IgD-negative memory B cell (primary cell): ENCODE data around the gene HSPA5. TPM values are rescaled to one million over a fixed set of nuclear protein-coding genes. Genes with fewer than 3 reads are reported as not detected.

Experiments used
- H3K27ac Mint-ChIP-seq, 3 donors: one replicate each; pipeline ENCODE4 v1.8.0; 2020 to 2022; ENCODE audit warnings: mild to moderate bottlenecking in 3 of 3, mixed read lengths in 3 of 3, moderate library complexity in 1 of 3
- H3K27me3 Mint-ChIP-seq: one replicate; pipeline ENCODE4 v1.8.0; 2021; ENCODE audit warnings: mixed read lengths
- H3K36me3 Mint-ChIP-seq: one replicate; pipeline ENCODE4 v1.8.0; 2020; ENCODE audit warnings: mild to moderate bottlenecking, mixed read lengths
- H3K4me1 Mint-ChIP-seq, 3 donors: one replicate each; pipeline ENCODE4 v1.8.0; 2020 to 2022; ENCODE audit warnings: mixed read lengths in 3 of 3, mild to moderate bottlenecking in 1 of 3
- H3K4me3 Mint-ChIP-seq, 4 donors: one replicate each; pipeline ENCODE4 v1.8.0; 2020 to 2022; ENCODE audit warnings: mild to moderate bottlenecking in 4 of 4, mixed read lengths in 4 of 4, moderate library complexity in 3 of 4
- H3K9me3 Mint-ChIP-seq, 3 donors: one replicate each; pipeline ENCODE4 v1.8.0; 2020 to 2021; ENCODE audit warnings: mixed read lengths in 3 of 3, mild to moderate bottlenecking in 1 of 3
- polyA plus RNA-seq: library from polyadenylated mRNA; unstranded; fragments of 300-500 nt; fragmentation: Illumina TruSeq; gene quantifications from one replicate; pipeline ENCODE4 v1.2.3, GENCODE V29; 2021

The HSPA5 gene
- polyA plus RNA-seq, 1 donor from 2014 or later: 147 TPM

DNA sequence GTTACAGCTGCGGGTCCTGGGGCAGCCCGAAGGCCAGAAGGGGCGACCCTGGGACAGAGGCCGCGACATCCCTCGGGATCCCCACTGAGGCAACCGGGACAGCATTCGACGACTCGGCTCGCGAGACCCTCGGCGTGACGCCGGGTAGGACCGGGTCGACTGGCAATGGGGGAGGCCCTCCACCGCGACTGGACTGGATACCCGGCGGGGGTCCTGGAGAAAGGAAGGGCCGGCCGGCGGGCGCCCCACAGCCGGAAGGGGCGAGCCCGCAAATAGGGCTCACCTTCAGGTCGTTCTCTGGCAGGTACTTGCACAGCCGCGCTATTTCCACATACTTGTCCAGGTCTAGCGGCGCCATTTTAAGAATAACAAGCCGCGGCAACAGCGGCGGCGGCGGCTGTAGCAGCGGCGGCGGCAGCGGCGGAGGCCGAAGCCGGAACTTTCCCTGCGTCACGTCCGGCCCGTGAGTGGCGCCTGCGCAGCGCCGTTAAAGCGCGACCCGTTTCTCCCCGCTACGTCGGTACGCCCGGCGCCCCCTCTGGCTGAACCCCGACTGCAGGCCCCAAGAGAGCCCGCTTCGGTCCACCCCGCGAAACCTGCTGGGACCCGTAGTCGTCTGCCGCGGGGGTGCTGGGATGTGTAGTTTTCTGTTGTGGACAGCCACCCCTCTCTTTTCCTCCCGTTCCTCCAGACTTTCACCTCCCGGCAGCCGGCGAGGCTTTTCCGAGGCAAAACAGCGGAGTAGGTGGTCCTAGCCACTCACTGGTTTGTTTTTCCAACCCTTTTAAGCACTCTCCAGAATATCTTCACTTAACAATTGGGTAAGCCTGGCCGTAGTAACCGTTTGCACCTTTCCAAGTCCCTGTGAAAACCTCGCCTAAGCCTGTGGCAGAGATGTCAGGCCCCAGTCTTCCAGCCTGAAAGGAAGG lies 51.5 kb downstream of the HSPA5 start, which contains the start of gene PPP6C:
PPP6C (minus strand) TSS at position 443 of the 929 bp plus-strand sequence; CDS start at position 358, 85 bp downstream.
- peaks cover 14 to 17% (median 15%) of the 10 kb centered on the region in 3 donors for H3K4me1 Mint-ChIP-seq
- no peaks in the 10 kb centered on the region for H3K36me3 Mint-ChIP-seq
- peak within 1 kb of the TSS; percentile 93 to 98 (median 98) for H3K4me3 Mint-ChIP-seq
- H3K9me3 Mint-ChIP-seq: no peaks in the 10 kb centered on the region
- peak within 1 kb of the TSS; percentile 63 to 94 (median 91) for H3K27ac Mint-ChIP-seq
- no peaks in the 10 kb centered on the region for H3K27me3 Mint-ChIP-seq

GRCh38 chr9:125189011-125189360 lies 52.2 kb downstream of the HSPA5 start:
- Mint-ChIP-seq H3K9me3 (no peaks in the 10 kb centered on the region), H3K4me3 (peak overlapping the region; percentile 93 to 98 (median 98)), H3K27ac (peak overlapping the region; percentile 63 to 94 (median 91)), H3K27me3 (no peaks in the 10 kb centered on the region), H3K4me1 (peaks cover 11 to 15% (median 12%) of the 10 kb centered on the region in 3 donors), H3K36me3 (no peaks in the 10 kb centered on the region)

Other genes starting within 250 kb of the HSPA5 start
- 4.9 TPM for gene SCAI, start 97.8 kb downstream of the HSPA5 start, polyA plus RNA-seq
- 45.6 TPM for gene PPP6C, start 51.5 kb downstream of the HSPA5 start, polyA plus RNA-seq
- 21.0 TPM for gene RABEPK, start 40.8 kb downstream of the HSPA5 start, polyA plus RNA-seq
- 33.7 TPM for gene GAPVD1, start 20.5 kb upstream of the HSPA5 start, polyA plus RNA-seq